HL-60 (cell line): ENCODE measurements around the gene FFAR1.

Experiments
- CTCF ChIP-seq: IDR thresholded peaks from one replicate; pipeline ENCODE4 v1.5.1; 2011; ENCODE audit warnings: low read length, control low read depth, inconsistent platforms; ENCODE audit not compliant: insufficient read depth
- POLR2AphosphoS5 ChIP-seq: IDR thresholded peaks from 2 replicates; pipeline ENCODE4 v1.6.1; 2012; ENCODE audit warnings: low read depth
- TF ChIP-seq, protein P1 (sequence below): IDR thresholded peaks from 2 replicates; pipeline ENCODE4 v1.6.1; 2012; ENCODE audit warnings: low read depth; ENCODE audit not compliant: insufficient replicate concordance

- TF ChIP-seq CTCF (no peak), POLR2AphosphoS5 (no peak)
- TF ChIP-seq, protein P1, sequence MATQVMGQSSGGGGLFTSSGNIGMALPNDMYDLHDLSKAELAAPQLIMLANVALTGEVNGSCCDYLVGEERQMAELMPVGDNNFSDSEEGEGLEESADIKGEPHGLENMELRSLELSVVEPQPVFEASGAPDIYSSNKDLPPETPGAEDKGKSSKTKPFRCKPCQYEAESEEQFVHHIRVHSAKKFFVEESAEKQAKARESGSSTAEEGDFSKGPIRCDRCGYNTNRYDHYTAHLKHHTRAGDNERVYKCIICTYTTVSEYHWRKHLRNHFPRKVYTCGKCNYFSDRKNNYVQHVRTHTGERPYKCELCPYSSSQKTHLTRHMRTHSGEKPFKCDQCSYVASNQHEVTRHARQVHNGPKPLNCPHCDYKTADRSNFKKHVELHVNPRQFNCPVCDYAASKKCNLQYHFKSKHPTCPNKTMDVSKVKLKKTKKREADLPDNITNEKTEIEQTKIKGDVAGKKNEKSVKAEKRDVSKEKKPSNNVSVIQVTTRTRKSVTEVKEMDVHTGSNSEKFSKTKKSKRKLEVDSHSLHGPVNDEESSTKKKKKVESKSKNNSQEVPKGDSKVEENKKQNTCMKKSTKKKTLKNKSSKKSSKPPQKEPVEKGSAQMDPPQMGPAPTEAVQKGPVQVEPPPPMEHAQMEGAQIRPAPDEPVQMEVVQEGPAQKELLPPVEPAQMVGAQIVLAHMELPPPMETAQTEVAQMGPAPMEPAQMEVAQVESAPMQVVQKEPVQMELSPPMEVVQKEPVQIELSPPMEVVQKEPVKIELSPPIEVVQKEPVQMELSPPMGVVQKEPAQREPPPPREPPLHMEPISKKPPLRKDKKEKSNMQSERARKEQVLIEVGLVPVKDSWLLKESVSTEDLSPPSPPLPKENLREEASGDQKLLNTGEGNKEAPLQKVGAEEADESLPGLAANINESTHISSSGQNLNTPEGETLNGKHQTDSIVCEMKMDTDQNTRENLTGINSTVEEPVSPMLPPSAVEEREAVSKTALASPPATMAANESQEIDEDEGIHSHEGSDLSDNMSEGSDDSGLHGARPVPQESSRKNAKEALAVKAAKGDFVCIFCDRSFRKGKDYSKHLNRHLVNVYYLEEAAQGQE: no peak
Observed at GRCh38 chr19:35305181-35305580, 42.5 kb upstream of the FFAR1 start.
